AG09319 (cell line): ENCODE measurements around the gene RITA1.

ENCODE experiments used
- DNase-seq: peaks from one replicate; pipeline ENCODE4 v3.0.0-alpha.2; 2010; ENCODE audit warnings: low read depth; ENCODE audit errors: extremely low read depth
- CTCF ChIP-seq: IDR thresholded peaks from 2 replicates; pipeline ENCODE4 v1.5.1; 2011; ENCODE audit warnings: low read depth, mild to moderate bottlenecking, inconsistent platforms, low read length, moderate library complexity

Gene RITA1

GRCh38 chr12:113155646-113156045, 29.9 kb upstream of the RITA1 start:
- no peak for DNase-seq
- TF ChIP-seq CTCF: no peak

GRCh38 chr12:113157218-113157859, 28.2 kb upstream of the RITA1 start:
- DNase-seq: no peak
- TF ChIP-seq CTCF: no peak

- TF ChIP-seq CTCF: no peak
- DNase-seq: no peak
These were observed 26.9 kb upstream of the RITA1 start for GRCh38 chr12:113158439-113159203.

- no peak for DNase-seq
- TF ChIP-seq CTCF: no peak
These were observed 25.6 kb upstream of the RITA1 start for GRCh38 chr12:113159937-113160336.

- TF ChIP-seq CTCF: no peak
- no peak for DNase-seq
These were observed 24.0 kb upstream of the RITA1 start for GRCh38 chr12:113161415-113162016.

GRCh38 chr12:113162102-113163029, 23.2 kb upstream of the RITA1 start:
- TF ChIP-seq CTCF: no peak
- no peak for DNase-seq
